PC-9 (cell line): ENCODE measurements around the gene TMEM119. TPM values are rescaled to one million over a fixed set of nuclear protein-coding genes. Genes with fewer than 3 reads are reported as not detected.

Experiments used
- BruUV-seq: library from RNA; stranded (reverse); fragments of 400-500 nt; replicated peaks from 2 replicates; lab custom pipeline; 2021; lab: Mats Ljungman, UMichigan
- CTCF ChIA-PET: fragments of 300-600 bp; sonication (Branson Sonifier 250); formaldehyde crosslinking; loops from one replicate; lab custom pipeline; 2022; ENCODE audit warnings: antibody characterized with exemption; lab: Charles Lee
- POLR2A ChIA-PET: fragments of 300-600 bp; sonication (Branson Sonifier 250); formaldehyde crosslinking; loops from one replicate; lab custom pipeline; 2022; ENCODE audit warnings: antibody characterized with exemption; ENCODE audit not compliant: unreplicated experiment; lab: Charles Lee
- DNase-seq, 2 experiments: peaks; one replicate each; pipeline versions ENCODE4 v3.0.0 to v3.0.0-alpha.2; 2015 to 2022; ENCODE audit warnings: mixed read lengths in 1 of 2
- H2AFZ ChIP-seq: fragments of 200-600 bp; sonication (generic); 2 replicates; pipeline ENCODE4 v1.8.1; 2017; ENCODE audit warnings: antibody characterized with exemption
- H3F3A ChIP-seq: fragments of 200-600 bp; sonication (generic); 2 replicates; pipeline ENCODE4 v1.8.1; 2017; ENCODE audit warnings: antibody characterized with exemption, mild to moderate bottlenecking, low read depth; ENCODE audit not compliant: insufficient read depth
- H3K27ac ChIP-seq: fragments of 200-600 bp; sonication (generic); 2 replicates; pipeline ENCODE4 v1.6.1; 2016; ENCODE audit warnings: mixed run types
- H3K27me3 ChIP-seq: fragments of 200-600 bp; sonication (generic); 2 replicates; pipeline ENCODE4 v1.6.1; 2016; ENCODE audit warnings: low read depth, mixed run types; ENCODE audit not compliant: insufficient read depth
- H3K36me3 ChIP-seq: fragments of 200-600 bp; sonication (generic); 2 replicates; pipeline ENCODE4 v1.6.1; 2016; ENCODE audit warnings: low read depth, mixed run types
- H3K4me1 ChIP-seq: fragments of 200-600 bp; sonication (generic); replicated peaks from 2 replicates; pipeline ENCODE4 v1.6.1; 2016; ENCODE audit warnings: mixed run types; ENCODE audit not compliant: insufficient read depth
- H3K4me2 ChIP-seq: fragments of 200-600 bp; sonication (generic); 2 replicates; pipeline ENCODE4 v1.6.1; 2017; ENCODE audit warnings: mixed run types
- H3K4me3 ChIP-seq: fragments of 200-600 bp; sonication (generic); 2 replicates; pipeline ENCODE4 v1.6.1; 2016; ENCODE audit warnings: mixed run types
- H3K79me2 ChIP-seq: fragments of 200-600 bp; sonication (generic); 2 replicates; pipeline ENCODE4 v1.6.1; 2017; ENCODE audit warnings: low read depth, mixed run types
- H3K9me2 ChIP-seq: fragments of 200-600 bp; sonication (generic); 2 replicates; pipeline ENCODE4 v1.8.1; 2017; ENCODE audit warnings: mild to moderate bottlenecking; ENCODE audit not compliant: insufficient read depth
- H3K9me3 ChIP-seq: fragments of 200-600 bp; sonication (generic); 2 replicates; pipeline ENCODE4 v1.8.1; 2016; ENCODE audit warnings: low read depth; ENCODE audit not compliant: insufficient read depth
- H4K20me1 ChIP-seq: fragments of 200-600 bp; sonication (generic); 2 replicates; pipeline ENCODE4 v1.8.1; 2017; ENCODE audit not compliant: insufficient read depth
- CTCF ChIP-seq: fragments of 200-600 bp; sonication (generic); conservative IDR thresholded peaks from 2 replicates; pipeline ENCODE4 v1.6.1; 2017; ENCODE audit warnings: mixed run types, antibody characterized with exemption, mild to moderate bottlenecking, moderate library complexity
- EZH2 ChIP-seq: fragments of 200-600 bp; sonication (generic); IDR thresholded peaks from 2 replicates; pipeline ENCODE4 v1.8.0; 2017; ENCODE audit warnings: antibody characterized with exemption, low read depth
- intact Hi-C: fragments of 100-400 bp; cut with micrococcal nuclease; formaldehyde crosslinking; loops from one replicate; pipeline ENCODE4 v1.10.0; 2022; ENCODE audit not compliant: unreplicated experiment
- total RNA-seq: library from RNA; stranded (reverse); gene quantifications from 2 replicates; pipeline ENCODE4 v1.2.3, GENCODE V29; 2021

TMEM119 gene
- total RNA-seq, 1 experiment from 2014 or later = not detected

- TF ChIP-seq CTCF = no peak
- no peak for TF ChIP-seq EZH2
- CTCF ChIA-PET = interaction anchor here (0.6 kb wide), 1 partner anchor 181 kb away, joined by 3 read pairs; no protein-coding TSS in a partner anchor
- Histone ChIP-seq H3K27ac (no peak overlapping the region), H3K9me3 (no peaks in the 10 kb centered on the region), H3K4me2 (0 out of 2 replicates have a peak overlapping the region, but pooled peaks have one; percentile 62), H3K79me2 (no peaks in the 10 kb centered on the region), H3K9me2 (no peaks in the 10 kb centered on the region), H3K4me1 (peaks cover 38% of the 10 kb centered on the region), H3K4me3 (no peak overlapping the region), H3F3A (peaks cover 28% of the 10 kb centered on the region), H4K20me1 (no peaks in the 10 kb centered on the region), H3K36me3 (no peaks in the 10 kb centered on the region), H3K27me3 (no peaks in the 10 kb centered on the region), H2AFZ (no peak overlapping the region)
- no TSS peak for BruUV-seq
- DNase-seq = no peak
- intact Hi-C loops = no loop called here
- POLR2A ChIA-PET = no interaction called here
These were observed 29.4 kb upstream of the TMEM119 start for GRCh38 chr12:108627134-108627920.

GRCh38 chr12:108625228-108625627, 27.3 kb upstream of the TMEM119 start:
- Histone ChIP-seq H2AFZ (no peak overlapping the region), H3K27ac (no peak overlapping the region), H3K9me2 (no peaks in the 10 kb centered on the region), H3K27me3 (no peaks in the 10 kb centered on the region), H3K79me2 (no peaks in the 10 kb centered on the region), H3K36me3 (no peaks in the 10 kb centered on the region), H3F3A (peaks cover 23% of the 10 kb centered on the region), H3K4me1 (peaks cover 34% of the 10 kb centered on the region), H4K20me1 (no peaks in the 10 kb centered on the region), H3K4me3 (no peak overlapping the region), H3K9me3 (no peaks in the 10 kb centered on the region), H3K4me2 (no peak overlapping the region)
- POLR2A ChIA-PET = no interaction called here
- no peak for TF ChIP-seq CTCF
- intact Hi-C loops = no loop called here
- CTCF ChIA-PET = no interaction called here
- no peak for DNase-seq
- BruUV-seq = no TSS peak

GRCh38 chr12:108623577-108623976, 25.7 kb upstream of the TMEM119 start:
- no peak for DNase-seq

More at GRCh38 chr12:108623577-108623976, 25.7 kb upstream of the TMEM119 start:
- intact Hi-C loops = no loop called here
- Histone ChIP-seq H3K4me2 (no peak overlapping the region), H3F3A (peaks cover 13% of the 10 kb centered on the region; the same call in 1 of the 2 replicates), H3K36me3 (no peaks in the 10 kb centered on the region), H3K27ac (no peak overlapping the region), H2AFZ (no peak overlapping the region), H4K20me1 (no peaks in the 10 kb centered on the region), H3K4me1 (peaks cover 26% of the 10 kb centered on the region), H3K4me3 (no peak overlapping the region), H3K9me2 (no peaks in the 10 kb centered on the region), H3K27me3 (no peaks in the 10 kb centered on the region), H3K9me3 (no peaks in the 10 kb centered on the region), H3K79me2 (no peaks in the 10 kb centered on the region)
- ChIA-PET CTCF (interaction anchor here (0.6 kb wide), 1 partner anchor 23 kb away, joined by 10 read pairs; no protein-coding TSS in a partner anchor), POLR2A (no interaction called here)
- TF ChIP-seq EZH2 (no peak), CTCF (no peak)
- BruUV-seq = no TSS peak
